Activated T-helper 17 cell treated with anti-CD3 and anti-CD28 coated beads, Interleukin-2, amount 50 U/mL, for 72 hours (primary cell): ENCODE results near the gene OTOP1. TPM values are rescaled to one million over a fixed set of nuclear protein-coding genes. Genes with fewer than 3 reads are reported as not detected.
"Not testable (repeated sequence)": the region's sequence is repeated elsewhere in the genome, so short reads cannot be mapped to it uniquely, and the experiment has no call there.

Source experiments
- ATAC-seq: fragments of 150-1000 bp; cut with Tn5 transposase; replicated peaks from 2 replicates; pipeline ENCODE4 v1.10.0; 2021; ENCODE audit warnings: mild to moderate bottlenecking, moderate library complexity
- H3K27ac Mint-ChIP-seq: one replicate; pipeline ENCODE4 v1.8.0; 2022; ENCODE audit warnings: mixed read lengths
- H3K27me3 Mint-ChIP-seq: one replicate; pipeline ENCODE4 v1.8.0; 2022; ENCODE audit warnings: mixed read lengths
- H3K36me3 Mint-ChIP-seq: one replicate; pipeline ENCODE4 v1.8.0; 2022; ENCODE audit warnings: low read depth, mild to moderate bottlenecking, mixed read lengths
- H3K4me1 Mint-ChIP-seq: one replicate; pipeline ENCODE4 v1.8.0; 2022; ENCODE audit warnings: mixed read lengths
- H3K4me3 Mint-ChIP-seq: one replicate; pipeline ENCODE4 v1.8.0; 2022; ENCODE audit warnings: mild to moderate bottlenecking, mixed read lengths
- H3K9me3 Mint-ChIP-seq: one replicate; pipeline ENCODE4 v1.8.0; 2022; ENCODE audit warnings: mixed read lengths
- total RNA-seq, 2 donors: library from RNA; stranded (reverse); gene quantifications; one replicate each; pipeline ENCODE4 v1.2.3, GENCODE V29; 2022

Gene OTOP1
- total RNA-seq, 2 donors from 2014 or later = not detected

DNA sequence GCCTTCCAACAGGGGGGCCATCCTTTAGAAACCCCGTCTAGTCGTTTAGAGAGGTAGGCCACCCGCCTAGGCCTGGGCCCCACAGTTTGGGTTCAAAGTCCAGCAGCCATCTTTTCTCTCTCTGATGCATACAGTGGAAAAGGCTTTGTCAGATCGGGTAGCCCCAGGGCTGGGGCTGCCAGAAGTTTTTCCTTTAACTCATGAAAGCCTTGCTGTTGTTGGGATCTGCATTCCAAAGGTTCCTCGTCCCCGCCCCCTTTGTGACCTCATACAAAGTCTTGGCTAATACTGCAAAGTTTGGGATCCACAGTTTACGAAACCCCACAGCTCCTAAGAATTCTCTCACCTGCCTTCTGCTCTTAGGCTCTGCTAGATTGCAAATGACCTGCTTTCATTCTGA, 64.5 kb downstream of the OTOP1 start:
- H3K4me1 Mint-ChIP-seq, ATAC-seq, H3K9me3 Mint-ChIP-seq, H3K27ac Mint-ChIP-seq, H3K4me3 Mint-ChIP-seq, H3K36me3 Mint-ChIP-seq: not testable (repeated sequence)
- H3K27me3 Mint-ChIP-seq = peaks cover 27% of the 10 kb centered on the region

GRCh38 chr4:4160956-4161665, 65.6 kb downstream of the OTOP1 start:
- not testable (repeated sequence) for H3K9me3 Mint-ChIP-seq, H3K4me1 Mint-ChIP-seq, H3K36me3 Mint-ChIP-seq, ATAC-seq, H3K27ac Mint-ChIP-seq, H3K4me3 Mint-ChIP-seq
- peaks cover 30% of the 10 kb centered on the region for H3K27me3 Mint-ChIP-seq

DNA sequence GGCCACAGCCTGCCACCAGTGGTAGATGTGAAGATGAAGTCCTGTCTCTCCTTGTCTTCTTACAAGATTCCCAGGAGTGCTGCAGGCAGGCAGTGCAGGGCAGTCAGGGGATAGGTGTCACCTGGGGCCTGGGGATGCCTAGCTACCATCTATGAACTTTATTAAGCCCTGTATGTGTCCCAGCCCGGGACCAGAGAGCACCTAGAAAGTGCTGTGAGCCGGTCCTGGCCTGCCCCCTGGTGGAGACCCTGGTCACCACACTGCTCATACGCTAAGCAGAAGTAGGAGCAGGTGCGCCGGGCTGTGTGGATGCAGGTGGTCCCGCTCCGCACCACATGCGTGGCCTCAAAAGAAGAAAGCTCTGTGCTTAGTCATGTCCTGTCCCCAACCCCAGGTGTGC, 81.1 kb downstream of the OTOP1 start:
- not testable (repeated sequence) for H3K27ac Mint-ChIP-seq, H3K36me3 Mint-ChIP-seq, ATAC-seq, H3K9me3 Mint-ChIP-seq, H3K27me3 Mint-ChIP-seq, H3K4me3 Mint-ChIP-seq, H3K4me1 Mint-ChIP-seq

DNA sequence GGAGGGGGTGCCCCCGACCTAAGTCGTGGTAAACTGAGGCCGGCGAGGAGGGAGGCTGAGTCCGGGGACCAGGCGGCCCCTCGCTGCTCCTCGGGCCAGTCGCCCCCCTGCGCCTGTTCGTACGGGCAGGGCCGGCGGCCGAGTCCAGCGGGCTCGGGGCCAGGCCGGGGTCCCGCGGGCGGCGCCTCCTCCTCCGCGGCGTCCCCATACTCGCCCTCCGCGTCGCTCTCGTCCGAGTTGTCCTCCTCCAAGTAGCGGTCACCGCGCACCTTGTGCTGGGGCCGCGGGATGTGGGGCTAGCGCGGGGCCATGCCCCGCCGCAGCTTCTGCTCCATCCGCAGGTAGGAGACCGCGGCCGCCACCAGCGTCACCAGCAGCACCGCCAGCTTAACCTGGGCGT, 83.4 kb downstream of the OTOP1 start:
- not testable (repeated sequence) for H3K27me3 Mint-ChIP-seq, H3K9me3 Mint-ChIP-seq, H3K27ac Mint-ChIP-seq, H3K36me3 Mint-ChIP-seq, H3K4me1 Mint-ChIP-seq, ATAC-seq, H3K4me3 Mint-ChIP-seq

DNA sequence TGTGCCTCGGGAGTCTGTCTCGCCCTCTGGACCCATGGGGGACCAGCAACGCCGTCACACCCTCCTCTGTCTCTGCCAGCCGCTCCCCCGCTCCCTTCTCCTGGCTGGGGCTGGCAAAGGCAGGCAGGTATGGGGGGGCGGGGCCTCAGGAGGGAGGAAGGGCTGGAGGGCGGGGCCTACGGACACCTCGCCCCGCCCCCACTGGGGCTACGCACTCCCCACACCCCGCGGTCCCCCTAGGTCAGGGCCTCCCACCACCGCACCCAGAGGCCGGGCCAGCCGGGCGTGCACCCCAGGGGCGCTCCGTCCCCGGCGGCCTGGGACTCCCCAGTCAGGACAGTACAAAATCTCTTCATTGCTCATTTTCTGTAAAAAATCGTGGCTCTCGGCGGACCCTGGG, 84.0 kb downstream of the OTOP1 start:
- H3K36me3 Mint-ChIP-seq, H3K4me3 Mint-ChIP-seq, H3K9me3 Mint-ChIP-seq, H3K27me3 Mint-ChIP-seq, ATAC-seq, H3K27ac Mint-ChIP-seq, H3K4me1 Mint-ChIP-seq: not testable (repeated sequence)

DNA sequence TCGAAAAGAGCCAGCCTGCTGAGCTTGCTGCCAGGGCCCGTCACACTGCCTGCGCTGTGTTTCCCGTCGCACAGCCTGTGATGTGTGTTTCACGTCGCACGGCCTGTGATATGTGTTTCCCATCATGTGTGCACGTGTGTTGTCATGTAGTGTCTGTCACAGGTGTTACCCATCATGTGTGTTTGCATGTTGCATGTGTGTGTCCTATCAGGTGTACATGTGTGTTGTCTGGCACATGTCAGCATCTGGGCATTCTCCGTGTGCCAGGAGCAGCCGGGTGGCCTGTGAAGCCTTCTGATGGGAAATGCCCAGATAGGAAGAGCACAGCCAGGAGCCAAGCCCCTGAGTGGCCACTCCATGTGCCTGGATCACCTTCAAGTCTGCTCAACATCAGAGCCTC, 85.5 kb downstream of the OTOP1 start:
- not testable (repeated sequence) for H3K4me3 Mint-ChIP-seq, H3K9me3 Mint-ChIP-seq, H3K27ac Mint-ChIP-seq, H3K4me1 Mint-ChIP-seq, ATAC-seq, H3K36me3 Mint-ChIP-seq, H3K27me3 Mint-ChIP-seq

Other genes starting within 250 kb of the OTOP1 start
- gene TMEM128, start 21.3 kb upstream of the OTOP1 start, total RNA-seq = 10 to 100 TPM in 1 of 2 donors, 1 to 10 TPM in 1; 9.1 to 13.1 TPM
- gene LYAR, start 63.2 kb upstream of the OTOP1 start, total RNA-seq = 10 to 100 TPM; 25.2 to 57.8 TPM
- 1 to 10 TPM; 3.5 to 7.6 TPM for gene ZBTB49, start 63.3 kb upstream of the OTOP1 start, total RNA-seq
- gene NSG1, start 160.2 kb upstream of the OTOP1 start, total RNA-seq = 10 to 100 TPM in 1 of 2 donors, 1 to 10 TPM in 1; 7.0 to 12.8 TPM